ENCODE measurements around the gene KCNMB2. TPM values are rescaled to one million over a fixed set of nuclear protein-coding genes. Genes with fewer than 3 reads are reported as not detected.
"Not testable (repeated sequence)": the region's sequence is repeated elsewhere in the genome, so short reads cannot be mapped to it uniquely, and the experiment has no call there.

KCNMB2 gene
- total RNA-seq, 5 donors from 2014 or later (not counting 1 experiment from before 2014, with no cell fraction given), result not detected

GRCh38 chr3:178850450-178851190, 314.4 kb downstream of the KCNMB2 start:
- Mint-ChIP-seq H3K4me3 (no peak overlapping the region), H3K4me1 (no peaks in the 10 kb centered on the region), H3K36me3 (no peaks in the 10 kb centered on the region), H3K27ac (no peak overlapping the region), H3K27me3 (no peaks in the 10 kb centered on the region), H3K9me3 (no peaks in the 10 kb centered on the region)
- Histone ChIP-seq H3K4me1 (ENCODE audit: control insufficient read depth in 1 of 2, extremely low read depth in 1 of 2, insufficient read depth in 2 of 2, low read length in 2 of 2) (no peaks in the 10 kb centered on the region), H3K9me3 (no peaks in the 10 kb centered on the region), H3K4me3 (ENCODE audit: control insufficient read depth in 1 of 2, extremely low read depth in 1 of 2, low read length in 1 of 2) (no peak overlapping the region), H3K27ac (ENCODE audit: low read length) (no peak overlapping the region), H3K27me3 (replicated peaks in 1 of 2; ENCODE audit: control insufficient read depth in 2 of 2, extremely low read depth in 1 of 2, insufficient read depth in 2 of 2, low read length in 1 of 2) (no peaks in the 10 kb centered on the region), H3K36me3 (ENCODE audit: control insufficient read depth in 2 of 2, extremely low read depth in 1 of 2, insufficient read depth in 1 of 2, low read length in 1 of 2) (no peaks in the 10 kb centered on the region)
- no peak for ATAC-seq (replicated peaks in 1 of 4)
- ChIA-PET POLR2A (no interaction called here), CTCF (no interaction called here)
- no peak for DNase-seq
- no CpG with 5 or more reads among the region's 8 CpGs for WGBS (ENCODE audit: insufficient coverage)

DNA sequence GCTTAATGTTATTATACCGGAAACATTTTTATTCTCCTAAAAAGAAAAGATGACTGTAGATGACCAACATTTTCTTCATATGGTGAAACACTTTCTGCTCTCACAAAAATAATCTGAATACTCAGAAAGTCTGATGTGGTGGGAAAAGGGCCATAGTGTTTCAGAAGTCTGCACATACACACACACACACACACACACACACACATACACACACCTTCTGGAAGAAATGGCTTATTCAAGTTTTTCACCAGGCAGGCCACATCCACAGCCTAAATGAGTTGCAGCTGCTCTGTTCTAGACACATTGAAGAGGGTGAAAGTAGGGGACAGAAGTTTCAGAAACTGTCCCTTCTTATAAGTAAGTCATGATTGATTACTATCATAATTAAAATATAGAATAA, 315.3 kb downstream of the KCNMB2 start:
- H3K36me3 Mint-ChIP-seq, result no peaks in the 10 kb centered on the region
- ATAC-seq (replicated peaks in 1 of 4), result no peak
- Histone ChIP-seq H3K36me3 (ENCODE audit: control insufficient read depth in 2 of 2, extremely low read depth in 1 of 2, insufficient read depth in 1 of 2, low read length in 1 of 2) (no peaks in the 10 kb centered on the region), H3K4me3 (ENCODE audit: control insufficient read depth in 1 of 2, extremely low read depth in 1 of 2, low read length in 1 of 2) (no peak overlapping the region), H3K9me3 (no peaks in the 10 kb centered on the region), H3K27ac (ENCODE audit: low read length) (no peak overlapping the region), H3K4me1 (ENCODE audit: control insufficient read depth in 1 of 2, extremely low read depth in 1 of 2, insufficient read depth in 2 of 2, low read length in 2 of 2) (no peaks in the 10 kb centered on the region), H3K27me3 (replicated peaks in 1 of 2; ENCODE audit: control insufficient read depth in 2 of 2, extremely low read depth in 1 of 2, insufficient read depth in 2 of 2, low read length in 1 of 2) (no peaks in the 10 kb centered on the region)
- WGBS (ENCODE audit: insufficient coverage), result no CpG with 5 or more reads among the region's 1 CpG
- no peaks in the 10 kb centered on the region for H3K4me1 Mint-ChIP-seq
- H3K9me3 Mint-ChIP-seq, result no peaks in the 10 kb centered on the region
- ChIA-PET CTCF (interaction anchor here in 1 of 2 donors (0.6 kb wide), 1 partner anchor 39 kb away, joined by 3 read pairs; no protein-coding TSS in a partner anchor), POLR2A (no interaction called here)
- DNase-seq, result no peak
- H3K27me3 Mint-ChIP-seq, result no peaks in the 10 kb centered on the region
- no peak overlapping the region for H3K4me3 Mint-ChIP-seq
- H3K27ac Mint-ChIP-seq, result no peak overlapping the region

DNA sequence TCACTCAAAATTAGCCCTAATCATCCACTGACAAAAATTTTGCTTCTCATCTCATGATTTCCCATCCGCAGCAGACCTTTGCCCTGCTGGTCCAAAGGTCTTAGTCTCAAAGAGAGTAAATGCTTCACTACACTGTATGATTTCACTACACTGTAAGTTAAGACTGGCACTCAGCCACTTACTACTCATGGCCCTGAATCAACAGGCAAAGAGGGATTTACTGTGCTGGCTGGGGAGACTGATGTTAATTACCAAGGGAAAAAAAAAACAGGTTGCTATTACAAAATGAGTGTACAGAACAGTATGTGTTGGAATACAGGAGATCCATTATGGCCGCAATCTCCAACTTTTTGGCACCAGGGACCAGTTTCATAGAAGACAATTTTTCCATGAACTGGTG, 320.6 kb downstream of the KCNMB2 start:
- DNase-seq, result no peak
- H3K4me3 ChIP-seq (ENCODE audit: control insufficient read depth in 1 of 2, extremely low read depth in 1 of 2, low read length in 1 of 2), result no peak overlapping the region
- H3K27ac Mint-ChIP-seq, result no peak overlapping the region
- no peaks in the 10 kb centered on the region for H3K4me1 Mint-ChIP-seq
- no peaks in the 10 kb centered on the region for H3K36me3 ChIP-seq (ENCODE audit: control insufficient read depth in 2 of 2, extremely low read depth in 1 of 2, insufficient read depth in 1 of 2, low read length in 1 of 2)
- peaks cover 0 to 4% (median 0%) of the 10 kb centered on the region in 3 donors for H3K9me3 Mint-ChIP-seq
- POLR2A ChIA-PET, result no interaction called here
- ATAC-seq (replicated peaks in 1 of 4), result no peak
- H3K9me3 ChIP-seq, result no peaks in the 10 kb centered on the region
- H3K27me3 ChIP-seq (replicated peaks in 1 of 2; ENCODE audit: control insufficient read depth in 2 of 2, extremely low read depth in 1 of 2, insufficient read depth in 2 of 2, low read length in 1 of 2), result no peaks in the 10 kb centered on the region
- H3K4me1 ChIP-seq (ENCODE audit: control insufficient read depth in 1 of 2, extremely low read depth in 1 of 2, insufficient read depth in 2 of 2, low read length in 2 of 2), result no peaks in the 10 kb centered on the region
- H3K4me3 Mint-ChIP-seq, result no peak overlapping the region
- CTCF ChIA-PET, result no interaction called here
- no peaks in the 10 kb centered on the region for H3K36me3 Mint-ChIP-seq
- H3K27me3 Mint-ChIP-seq, result peaks cover 0 to 6% of the 10 kb centered on the region in 2 donors
- WGBS (ENCODE audit: insufficient coverage), result 84% methylated on average over 2 of the region's 2 CpGs
- no peak overlapping the region for H3K27ac ChIP-seq (ENCODE audit: low read length)

GRCh38 chr3:178859386-178859785, 323.1 kb downstream of the KCNMB2 start:
- peaks cover 0 to 6% of the 10 kb centered on the region in 2 donors for H3K27me3 Mint-ChIP-seq
- CTCF ChIA-PET, result no interaction called here
- Histone ChIP-seq H3K27ac (ENCODE audit: low read length) (no peak overlapping the region), H3K9me3 (no peaks in the 10 kb centered on the region), H3K4me3 (ENCODE audit: control insufficient read depth in 1 of 2, extremely low read depth in 1 of 2, low read length in 1 of 2) (no peak overlapping the region), H3K36me3 (ENCODE audit: control insufficient read depth in 2 of 2, extremely low read depth in 1 of 2, insufficient read depth in 1 of 2, low read length in 1 of 2) (no peaks in the 10 kb centered on the region), H3K4me1 (ENCODE audit: control insufficient read depth in 1 of 2, extremely low read depth in 1 of 2, insufficient read depth in 2 of 2, low read length in 2 of 2) (no peaks in the 10 kb centered on the region), H3K27me3 (replicated peaks in 1 of 2; ENCODE audit: control insufficient read depth in 2 of 2, extremely low read depth in 1 of 2, insufficient read depth in 2 of 2, low read length in 1 of 2) (no peaks in the 10 kb centered on the region)
- no peak for ATAC-seq (replicated peaks in 1 of 4)
- POLR2A ChIA-PET, result no interaction called here
- DNase-seq, result no peak
- no peak overlapping the region for H3K27ac Mint-ChIP-seq
- WGBS (ENCODE audit: insufficient coverage), result no CpG with 5 or more reads among the region's 3 CpGs
- H3K9me3 Mint-ChIP-seq, result peaks cover 0 to 4% (median 0%) of the 10 kb centered on the region in 3 donors
- H3K36me3 Mint-ChIP-seq, result no peaks in the 10 kb centered on the region
- no peak overlapping the region for H3K4me3 Mint-ChIP-seq
- no peaks in the 10 kb centered on the region for H3K4me1 Mint-ChIP-seq

- POLR2A ChIA-PET; H3K9me3 ChIP-seq; H3K4me3 ChIP-seq (ENCODE audit: control insufficient read depth in 1 of 2, extremely low read depth in 1 of 2, low read length in 1 of 2); ATAC-seq (replicated peaks in 1 of 4); H3K9me3 Mint-ChIP-seq; H3K27ac ChIP-seq (ENCODE audit: low read length); H3K36me3 ChIP-seq (ENCODE audit: control insufficient read depth in 2 of 2, extremely low read depth in 1 of 2, insufficient read depth in 1 of 2, low read length in 1 of 2); H3K36me3 Mint-ChIP-seq; DNase-seq; H3K4me1 ChIP-seq (ENCODE audit: control insufficient read depth in 1 of 2, extremely low read depth in 1 of 2, insufficient read depth in 2 of 2, low read length in 2 of 2); H3K4me1 Mint-ChIP-seq; H3K4me3 Mint-ChIP-seq; H3K27me3 ChIP-seq (replicated peaks in 1 of 2; ENCODE audit: control insufficient read depth in 2 of 2, extremely low read depth in 1 of 2, insufficient read depth in 2 of 2, low read length in 1 of 2); CTCF ChIA-PET; H3K27me3 Mint-ChIP-seq; H3K27ac Mint-ChIP-seq: not testable (repeated sequence)
- 75% methylated on average over 4 of the region's 29 CpGs for whole genome bisulfite sequencing (ENCODE audit: insufficient coverage)
Measured at GRCh38 chr3:178859900-178860436, 323.7 kb downstream of the KCNMB2 start.

GRCh38 chr3:178868681-178869080, 332.4 kb downstream of the KCNMB2 start:
- Mint-ChIP-seq H3K9me3 (no peaks in the 10 kb centered on the region), H3K27ac (no peak overlapping the region), H3K4me3 (no peak overlapping the region), H3K27me3 (no peaks in the 10 kb centered on the region), H3K36me3 (no peaks in the 10 kb centered on the region), H3K4me1 (no peaks in the 10 kb centered on the region)
- ChIA-PET CTCF (no interaction called here), POLR2A (no interaction called here)
- no peaks in the 10 kb centered on the region for H3K4me1 ChIP-seq (ENCODE audit: control insufficient read depth in 1 of 2, extremely low read depth in 1 of 2, insufficient read depth in 2 of 2, low read length in 2 of 2)
- H3K27me3 ChIP-seq (replicated peaks in 1 of 2; ENCODE audit: control insufficient read depth in 2 of 2, extremely low read depth in 1 of 2, insufficient read depth in 2 of 2, low read length in 1 of 2), result no peaks in the 10 kb centered on the region
- no peaks in the 10 kb centered on the region for H3K36me3 ChIP-seq (ENCODE audit: control insufficient read depth in 2 of 2, extremely low read depth in 1 of 2, insufficient read depth in 1 of 2, low read length in 1 of 2)
- WGBS (ENCODE audit: insufficient coverage), result 8% methylated on average over 1 of the region's 2 CpGs
- H3K4me3 ChIP-seq (ENCODE audit: control insufficient read depth in 1 of 2, extremely low read depth in 1 of 2, low read length in 1 of 2), result no peak overlapping the region
- no peaks in the 10 kb centered on the region for H3K9me3 ChIP-seq
- no peak for ATAC-seq (replicated peaks in 1 of 4)
- H3K27ac ChIP-seq (ENCODE audit: low read length), result no peak overlapping the region
- DNase-seq, result no peak
